K562 (cell line): ENCODE results near the gene ADIG. TPM values are rescaled to one million over a fixed set of nuclear protein-coding genes. Genes with fewer than 3 reads are reported as not detected.
A peak's percentile ranks its signal among the peaks of the same experiment; 100 is the strongest.

ENCODE experiments used
- ATAC-seq: fragments of 200-7000 bp; cut with Tn5 transposase; 3 replicates; pipeline ENCODE4 v1.9.1; 2020; ENCODE audit warnings: moderate library complexity
- BruUV-seq: library from RNA; stranded (reverse); fragments of 400-500 nt; replicated peaks from 2 replicates; lab custom pipeline; 2021; lab: Mats Ljungman, UMichigan
- CTCF ChIA-PET: fragments of 300-600 bp; formaldehyde crosslinking; extraction: SDS; loops from one replicate; lab custom pipeline; 2021; ENCODE audit warnings: low intra/inter-chr PET ratio; lab: Yijun Ruan, JAX
- POLR2A ChIA-PET: fragments of 300-600, 350-650 bp; sonication (Branson Sonifier 250); formaldehyde crosslinking; extraction: SDS; loops from one replicate; lab custom pipeline; 2021; ENCODE audit warnings: antibody characterized with exemption, inconsistent platforms; lab: Yijun Ruan, JAX
- DNase-seq, 4 experiments: peaks; one replicate each; pipeline versions ENCODE4 v3.0.0 to v3.0.0-alpha.2; 2011 to 2018; ENCODE audit warnings: low spot score in 3 of 4, mixed read lengths in 3 of 4; ENCODE audit errors: extremely low read depth in 1 of 4
- FAIRE-seq: peaks from 2 replicates; lab custom pipeline; 2011; peaks lifted over from hg19 to GRCh38; lab: Jason Lieb, UNC
- H2AFZ ChIP-seq: 2 replicates; pipeline ENCODE4 v1.6.0; 2011; ENCODE audit warnings: low read depth, low read length, control low read depth, inconsistent platforms
- H3K27ac ChIP-seq: fragments of 200-600 bp; 3 replicates; pipeline ENCODE4 v1.8.0; 2011; ENCODE audit warnings: low read depth, mild to moderate bottlenecking, control low read depth, inconsistent platforms, low read length, moderate library complexity, mixed read lengths; ENCODE audit errors: extremely low read depth
- H3K27me3 ChIP-seq, 2 experiments: fragments of 300-600 bp in 1 of 2; 2 replicates in 1 of 2; 3 replicates in 1 of 2; pipeline versions ENCODE4 v1.6.0 to v1.8.0; 2011; ENCODE audit warnings: inconsistent platforms in 2 of 2, low read length in 2 of 2, mild to moderate bottlenecking in 1 of 2, mixed read lengths in 1 of 2, moderate library complexity in 1 of 2; ENCODE audit not compliant: control insufficient read depth in 2 of 2, insufficient read depth in 2 of 2
- H3K36me3 ChIP-seq: fragments of 300-600 bp; 3 replicates; pipeline ENCODE4 v1.8.0; 2011; ENCODE audit warnings: mild to moderate bottlenecking, low read length, inconsistent platforms; ENCODE audit not compliant: control insufficient read depth, insufficient read depth
- H3K4me1 ChIP-seq, 2 experiments: fragments of 200-600 bp in 1 of 2; replicated peaks in 1 of 2; 2 replicates in 1 of 2; 3 replicates in 1 of 2; pipeline versions ENCODE4 v1.5.1 to v1.8.0; 2011; ENCODE audit warnings: inconsistent platforms in 2 of 2, low read length in 2 of 2, mild to moderate bottlenecking in 1 of 2, mixed read lengths in 1 of 2, moderate library complexity in 1 of 2; ENCODE audit not compliant: control insufficient read depth in 2 of 2, insufficient read depth in 2 of 2
- H3K4me2 ChIP-seq: 2 replicates; pipeline ENCODE4 v1.6.1; 2011; ENCODE audit warnings: low read length, control low read depth, inconsistent platforms, mixed read lengths; ENCODE audit not compliant: insufficient read depth
- H3K4me3 ChIP-seq: fragments of 200-600 bp; sonication (generic), shearing (Covaris generic); 2 replicates; pipeline ENCODE4 v1.5.1; 2016; ENCODE audit warnings: control low read depth, inconsistent platforms
- H3K79me2 ChIP-seq: fragments of 200-600 bp; 3 replicates; pipeline ENCODE4 v1.8.0; 2011; ENCODE audit warnings: low read length, inconsistent platforms; ENCODE audit not compliant: control insufficient read depth, insufficient read depth
- H3K9ac ChIP-seq, 2 experiments: 2 replicates each; pipeline versions ENCODE4 v1.6.0 to v1.6.1; 2011; ENCODE audit warnings: low read depth in 2 of 2, low read length in 2 of 2, control low read depth in 1 of 2, inconsistent platforms in 1 of 2, mild to moderate bottlenecking in 1 of 2, mixed read lengths in 1 of 2; ENCODE audit not compliant: insufficient read depth in 1 of 2
- H3K9me1 ChIP-seq: one replicate; pipeline ENCODE4 v1.6.0; 2011; ENCODE audit warnings: inconsistent platforms, mild to moderate bottlenecking, low read length, moderate library complexity; ENCODE audit not compliant: control insufficient read depth, insufficient read depth
- H3K9me3 ChIP-seq: replicated peaks from 2 replicates; pipeline ENCODE4 v1.5.1; 2011; ENCODE audit warnings: low read depth, low read length, inconsistent platforms; ENCODE audit not compliant: control insufficient read depth, insufficient read depth
- H4K20me1 ChIP-seq: replicated peaks from 2 replicates; pipeline ENCODE4 v1.6.1; 2011; ENCODE audit warnings: low read length, inconsistent platforms, mixed read lengths; ENCODE audit not compliant: control insufficient read depth, insufficient read depth
- CTCF ChIP-seq, 3 experiments: IDR thresholded peaks in 2 of 3; conservative IDR thresholded peaks in 1 of 3; 2 replicates each; pipeline ENCODE4 v1.5.1; 2011 to 2012; ENCODE audit warnings: low read length in 3 of 3, mild to moderate bottlenecking in 3 of 3, control low read depth in 2 of 3, improper control_type of control experiment in 1 of 3, inconsistent platforms in 1 of 3, low read depth in 1 of 3, mixed read lengths in 1 of 3, moderate library complexity in 1 of 3; ENCODE audit not compliant: insufficient read depth in 2 of 3
- EGR1 ChIP-seq: fragments of 450-650 bp; conservative IDR thresholded peaks from 2 replicates; pipeline ENCODE4 v1.6.1; 2017; ENCODE audit warnings: mild to moderate bottlenecking
- NONO ChIP-seq, 2 experiments: fragments of 200-400 bp in 1 of 2; fragments of 450-650 bp in 1 of 2; formaldehyde crosslinking in 1 of 2; IDR thresholded peaks; 2 replicates each; pipeline ENCODE4 v1.6.1; 2017; ENCODE audit warnings: low read depth in 2 of 2, mild to moderate bottlenecking in 2 of 2, moderate library complexity in 2 of 2, low read length in 1 of 2
- WGBS: fragments of 100-300 bp; shearing (Covaris generic); methylation state at CpG from one replicate; pipeline ENCODE4 v1.1.6; 2016; ENCODE audit warnings: low coverage, mixed read lengths; ENCODE audit not compliant: insufficient coverage; ENCODE audit errors: missing lambda C conversion rate; 5-methylcytosine and 5-hydroxymethylcytosine counted together
- in situ Hi-C: fragments of 300-500 bp; cut with MboI; formaldehyde crosslinking; loops from 4 replicates; pipeline ENCODE4 v1.15.0; 2018; ENCODE audit warnings: inconsistent platforms, mixed read lengths
- intact Hi-C: fragments of 100-400 bp; cut with micrococcal nuclease; formaldehyde crosslinking; loops from 2 replicates; pipeline ENCODE4 v1.14.2; 2022
- polyA plus RNA-seq, 8 experiments: library from polyadenylated mRNA; depleted of rRNA in 4 of 8; stranded (reverse) in 5 of 8; unstranded in 3 of 8; fragments of >200 nt; fragmentation: Nextera tagmentation in 2 of 8; fragmentation: Illumina TruSeq in 1 of 8; extraction: Ambion mirVana in 2 of 8; extraction: Trizol in 1 of 8; gene quantifications; 2 replicates each; pipeline versions ENCODE4 v1.2.1 to v1.2.3, GENCODE V29; 2011 to 2014; ENCODE audit warnings: inconsistent platforms in 1 of 8, missing spikeins in 1 of 8
- total RNA-seq, 7 experiments: library from RNA; depleted of rRNA in 6 of 7; stranded (reverse); fragments of >200 nt in 6 of 7; fragmentation: Illumina TruSeq in 2 of 7; extraction: Trizol in 2 of 7; gene quantifications; 2 replicates each; pipeline versions ENCODE4 v1.2.1 to v1.2.3, GENCODE V29; 2011 to 2021; ENCODE audit warnings: low replicate concordance in 1 of 7

ADIG gene
- total and polyA plus RNA-seq, 9 of the 15 experiments (the other 6 are each of a cell fraction or from before 2014, with no cell fraction given): not detected

- H3K9ac ChIP-seq: no peak overlapping the region
- in situ Hi-C loops (no loop called here), intact Hi-C loops (no loop called here)
- H2AFZ ChIP-seq: no peak overlapping the region
- ATAC-seq (peak; percentile 60; the same call in 1 of the 3 replicates), FAIRE-seq (no peak), DNase-seq (peak in 3 of 4 experiments; percentile 9 to 26 (median 19))
- H3K4me3 ChIP-seq: no peak overlapping the region
- peaks cover 87% of the 10 kb centered on the region for H3K36me3 ChIP-seq
- no TSS peak for BruUV-seq
- H4K20me1 ChIP-seq: no peaks in the 10 kb centered on the region
- ChIA-PET POLR2A (no interaction called here), CTCF (no interaction called here)
- H3K27me3 ChIP-seq: no peaks in the 10 kb centered on the region
- no peaks in the 10 kb centered on the region for H3K4me1 ChIP-seq
- H3K9me1 ChIP-seq: no peaks in the 10 kb centered on the region
- no peak overlapping the region for H3K27ac ChIP-seq
- H3K4me2 ChIP-seq: no peak overlapping the region
- H3K9me3 ChIP-seq: no peaks in the 10 kb centered on the region
- H3K79me2 ChIP-seq: no peaks in the 10 kb centered on the region
- TF ChIP-seq CTCF (IDR thresholded peaks at IDR 0.05 in 2 of 3, conservative IDR thresholded peaks at IDR 0.05 in 1 of 3; ENCODE audit: insufficient read depth in 2 of 3, low read depth in 1 of 3, low read length in 3 of 3) (peak in 1 of 3 experiments; percentile 25; a peak in 1 of 6 replicates), NONO (IDR thresholded peaks at IDR 0.05; ENCODE audit: low read depth in 2 of 2, low read length in 1 of 2) (no peak), EGR1 (no peak)
- 92% methylated on average over 1 of the region's 1 CpG for WGBS
Measured at GRCh38 chr20:38550274-38550673, 30.7 kb upstream of the ADIG start.
